Prostate gland (tissue), 2 donors: ENCODE results near the gene RUVBL1.

Experiments
- POLR2AphosphoS5 ChIP-seq: sonication (generic); formaldehyde crosslinking; IDR thresholded peaks from one replicate; pipeline ENCODE4 v1.6.1; 2017; ENCODE audit warnings: antibody characterized with exemption
- TF ChIP-seq, protein P1 (sequence below), 4 experiments: fragments of 200-600 bp in 2 of 4; fragments of 450-650 bp in 2 of 4; sonication (generic) in 2 of 4; IDR thresholded peaks; 1 replicate in 3 of 4; 2 replicates in 1 of 4; pipeline ENCODE4 v1.5.1; 2016 to 2019; ENCODE audit warnings: antibody characterized with exemption in 4 of 4, mild to moderate bottlenecking in 2 of 4, moderate library complexity in 2 of 4

DNA sequence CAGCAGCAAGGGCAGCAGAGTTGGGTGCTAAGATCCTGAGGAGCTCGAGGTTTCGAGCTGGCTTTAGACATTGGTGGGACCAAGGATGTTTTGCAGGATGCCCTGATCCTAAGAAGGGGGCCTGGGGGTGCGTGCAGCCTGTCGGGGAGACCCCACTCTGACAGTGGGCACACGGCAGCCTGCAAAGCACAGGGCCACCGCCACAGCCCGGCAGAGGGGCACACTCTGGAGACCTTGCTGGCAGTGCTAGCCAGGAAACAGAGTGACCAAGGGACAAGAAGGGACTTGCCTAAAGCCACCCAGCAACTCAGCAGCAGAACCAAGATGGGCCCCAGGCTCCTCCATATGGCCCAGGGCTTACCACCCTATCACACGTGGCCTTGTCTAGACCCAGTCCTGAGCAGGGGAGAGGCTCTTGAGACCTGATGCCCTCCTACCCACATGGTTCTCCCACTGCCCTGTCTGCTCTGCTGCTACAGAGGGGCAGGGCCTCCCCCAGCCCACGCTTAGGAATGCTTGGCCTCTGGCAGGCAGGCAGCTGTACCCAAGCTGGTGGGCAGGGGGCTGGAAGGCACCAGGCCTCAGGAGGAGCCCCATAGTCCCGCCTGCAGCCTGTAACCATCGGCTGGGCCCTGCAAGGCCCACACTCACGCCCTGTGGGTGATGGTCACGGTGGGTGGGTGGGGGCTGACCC is 52.6 kb downstream of the RUVBL1 start:
- TF ChIP-seq, protein P1, sequence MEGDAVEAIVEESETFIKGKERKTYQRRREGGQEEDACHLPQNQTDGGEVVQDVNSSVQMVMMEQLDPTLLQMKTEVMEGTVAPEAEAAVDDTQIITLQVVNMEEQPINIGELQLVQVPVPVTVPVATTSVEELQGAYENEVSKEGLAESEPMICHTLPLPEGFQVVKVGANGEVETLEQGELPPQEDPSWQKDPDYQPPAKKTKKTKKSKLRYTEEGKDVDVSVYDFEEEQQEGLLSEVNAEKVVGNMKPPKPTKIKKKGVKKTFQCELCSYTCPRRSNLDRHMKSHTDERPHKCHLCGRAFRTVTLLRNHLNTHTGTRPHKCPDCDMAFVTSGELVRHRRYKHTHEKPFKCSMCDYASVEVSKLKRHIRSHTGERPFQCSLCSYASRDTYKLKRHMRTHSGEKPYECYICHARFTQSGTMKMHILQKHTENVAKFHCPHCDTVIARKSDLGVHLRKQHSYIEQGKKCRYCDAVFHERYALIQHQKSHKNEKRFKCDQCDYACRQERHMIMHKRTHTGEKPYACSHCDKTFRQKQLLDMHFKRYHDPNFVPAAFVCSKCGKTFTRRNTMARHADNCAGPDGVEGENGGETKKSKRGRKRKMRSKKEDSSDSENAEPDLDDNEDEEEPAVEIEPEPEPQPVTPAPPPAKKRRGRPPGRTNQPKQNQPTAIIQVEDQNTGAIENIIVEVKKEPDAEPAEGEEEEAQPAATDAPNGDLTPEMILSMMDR (IDR thresholded peaks at IDR 0.05), result no peak
- TF ChIP-seq POLR2AphosphoS5, result no peak
